A172 (cell line): Measurements from ENCODE around the gene ANLN. TPM values are rescaled to one million over a fixed set of nuclear protein-coding genes. Genes with fewer than 3 reads are reported as not detected.
"Not testable (repeated sequence)": the region's sequence is repeated elsewhere in the genome, so short reads cannot be mapped to it uniquely, and the experiment has no call there.

Source experiments
- DNase-seq: peaks from one replicate; pipeline ENCODE4 v3.0.0-alpha.2; 2015; ENCODE audit warnings: low spot score
- total RNA-seq: library from RNA; depleted of rRNA; stranded (reverse); fragments of >200 nt; shearing (Covaris generic); gene quantifications from 2 replicates; pipeline ENCODE4 v1.2.3, GENCODE V29; 2014

The ANLN gene
- total RNA-seq, 1 experiment from 2014 or later = 259 TPM

GRCh38 chr7:36379831-36380504 lies 9.7 kb upstream of the ANLN start:
- DNase-seq = no peak

GRCh38 chr7:36381056-36381455 lies 8.6 kb upstream of the ANLN start:
- no peak for DNase-seq

- DNase-seq = not testable (repeated sequence)
Observed at GRCh38 chr7:36383284-36383683, 6.4 kb upstream of the ANLN start.

GRCh38 chr7:36385646-36386045 lies 4.0 kb upstream of the ANLN start:
- not testable (repeated sequence) for DNase-seq

- DNase-seq = no peak
Observed at GRCh38 chr7:36387435-36388231, 2.0 kb upstream of the ANLN start.

GRCh38 chr7:36388423-36388822 lies 1.2 kb upstream of the ANLN start:
- DNase-seq = no peak

GRCh38 chr7:36390199-36391090 lies 783 bp downstream of the ANLN start:
- DNase-seq = peak; percentile 91

GRCh38 chr7:36391436-36392198 lies 2.0 kb downstream of the ANLN start:
- peak; percentile 54 for DNase-seq

GRCh38 chr7:36393826-36394225 lies 4.2 kb downstream of the ANLN start:
- no peak for DNase-seq

GRCh38 chr7:36395171-36395894 lies 5.7 kb downstream of the ANLN start:
- DNase-seq = no peak

- peak; percentile 51 for DNase-seq
Observed at GRCh38 chr7:36396150-36396549, 6.5 kb downstream of the ANLN start.

- DNase-seq = no peak
Observed at GRCh38 chr7:36400036-36400435, 10.4 kb downstream of the ANLN start.

- DNase-seq = no peak
Observed at GRCh38 chr7:36400606-36401005, 10.9 kb downstream of the ANLN start.

GRCh38 chr7:36403452-36403851 lies 13.8 kb downstream of the ANLN start:
- no peak for DNase-seq

GRCh38 chr7:36404639-36405408 lies 15.2 kb downstream of the ANLN start:
- DNase-seq = no peak

GRCh38 chr7:36405409-36405803 lies 15.7 kb downstream of the ANLN start:
- DNase-seq = no peak

GRCh38 chr7:36406156-36406555 lies 16.5 kb downstream of the ANLN start:
- no peak for DNase-seq

GRCh38 chr7:36407636-36408550 lies 18.2 kb downstream of the ANLN start:
- no peak for DNase-seq

- no peak for DNase-seq
Observed at GRCh38 chr7:36408589-36408988, 18.9 kb downstream of the ANLN start.
